H54 (cell line): ENCODE results near the gene JAGN1.
"Not testable (repeated sequence)": the region's sequence is repeated elsewhere in the genome, so short reads cannot be mapped to it uniquely, and the experiment has no call there.

Source experiments
- DNase-seq: peaks from one replicate; pipeline ENCODE4 v3.0.0; 2011; ENCODE audit warnings: low spot score, mixed read lengths; ENCODE audit not compliant: insufficient read length
- FAIRE-seq: peaks from 3 replicates; lab custom pipeline; 2011; peaks lifted over from hg19 to GRCh38; lab: Jason Lieb, UNC
- POLR2A ChIP-seq: IDR thresholded peaks from 2 replicates; pipeline ENCODE4 v1.6.1; 2011; ENCODE audit warnings: low read depth, mild to moderate bottlenecking, low read length

The JAGN1 gene

DNA sequence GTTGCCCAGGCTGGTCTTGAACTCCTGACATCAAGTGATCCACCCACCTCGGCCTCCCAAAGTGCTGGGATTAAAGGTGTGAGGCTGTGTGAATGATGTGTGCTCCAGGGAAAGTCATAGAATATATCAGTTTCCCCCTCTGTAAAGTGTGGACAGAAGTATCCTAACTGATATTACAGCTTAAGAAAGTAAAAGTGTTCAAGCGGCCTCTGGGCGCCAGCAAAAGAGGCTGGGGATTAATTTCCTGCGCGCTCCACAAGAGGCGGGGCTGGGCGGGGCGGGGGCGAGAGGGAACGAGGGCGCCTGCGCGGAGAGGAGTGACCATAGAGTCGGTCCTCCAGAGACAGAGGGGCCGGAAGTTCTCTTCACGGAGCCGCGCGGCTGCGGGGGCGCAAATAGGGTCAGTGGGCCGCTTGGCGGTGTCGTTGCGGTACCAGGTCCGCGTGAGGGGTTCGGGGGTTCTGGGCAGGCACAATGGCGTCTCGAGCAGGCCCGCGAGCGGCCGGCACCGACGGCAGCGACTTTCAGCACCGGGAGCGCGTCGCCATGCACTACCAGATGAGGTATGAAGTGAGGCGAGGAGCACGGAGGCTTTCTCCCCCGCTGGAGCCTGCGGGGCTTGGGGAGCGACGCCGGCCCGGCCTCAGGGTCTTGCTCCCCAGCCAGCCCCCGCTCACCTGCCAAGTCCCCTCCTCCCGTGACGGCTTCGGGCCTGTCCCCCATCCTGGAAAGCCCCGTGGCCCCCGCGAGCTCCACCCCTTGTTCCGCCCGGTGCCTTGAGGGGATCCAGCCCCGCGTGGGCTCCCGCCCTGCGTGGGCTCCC, at the start of gene JAGN1:
TSS of gene JAGN1 (plus strand) at position 362 of the 823 bp plus-strand sequence. CDS start at position 475, 113 bp downstream.
- FAIRE-seq (no peak), DNase-seq (peak; percentile 58)
- peak; percentile 81 for TF ChIP-seq POLR2A

DNA sequence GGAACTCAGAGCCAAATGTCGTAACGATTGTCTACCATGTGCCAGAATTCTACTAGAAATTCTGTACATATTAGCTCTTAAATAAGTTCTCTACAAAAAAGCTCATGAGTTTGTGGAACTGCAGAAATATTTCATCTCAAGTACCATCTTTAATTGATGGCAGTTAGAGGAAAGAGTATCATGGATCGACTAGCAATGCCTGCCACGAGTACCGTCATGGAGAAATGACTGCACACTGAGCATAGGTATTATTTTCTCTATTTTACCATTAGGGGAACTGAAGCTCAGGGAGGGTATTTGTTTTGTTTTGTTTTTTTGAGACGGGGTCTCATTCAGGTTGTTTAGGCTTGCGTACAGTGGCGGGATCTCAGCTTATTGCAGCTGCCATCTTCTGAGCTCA, 49.4 kb upstream of the JAGN1 start:
- TF ChIP-seq POLR2A, result no peak
- DNase-seq, result no peak
- FAIRE-seq, result no peak

DNA sequence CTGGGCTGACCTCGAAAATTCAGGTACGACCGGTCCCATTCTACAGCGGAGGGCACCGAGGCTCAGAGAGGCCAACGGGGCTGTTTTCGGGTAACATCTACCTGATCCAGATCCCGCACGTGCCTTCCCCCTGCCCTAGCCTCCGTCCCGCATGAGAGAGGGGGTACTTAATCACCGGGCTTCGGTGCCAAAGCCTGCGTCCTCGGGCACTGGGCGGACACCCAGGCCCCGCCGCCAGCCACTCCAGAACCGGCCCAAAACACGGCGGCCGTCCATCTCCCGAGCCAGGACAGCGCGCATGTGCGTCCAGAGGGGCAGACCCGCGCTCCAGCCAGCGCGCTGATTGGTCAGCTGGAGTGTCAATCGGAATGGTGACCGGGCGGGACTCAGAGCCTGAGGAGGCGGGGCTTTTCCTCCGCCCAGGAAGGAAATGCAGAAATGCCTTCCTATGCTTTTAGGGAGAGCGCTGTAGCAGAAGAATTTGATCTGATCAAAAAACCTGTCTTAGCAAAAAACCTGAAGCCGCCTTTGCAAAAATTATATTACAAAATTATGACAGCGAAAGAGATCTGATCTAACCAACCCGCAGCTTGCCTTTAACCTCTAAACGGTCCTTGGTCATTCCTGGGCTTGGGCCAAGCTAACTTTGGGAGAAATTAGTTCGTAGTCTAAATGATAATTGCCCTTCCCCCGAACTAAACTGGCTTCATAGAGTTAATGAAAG, 46.5 kb upstream of the JAGN1 start, which contains the start of gene RPUSD3:
TSS of gene RPUSD3 (minus strand) at position 294 of the 724 bp plus-strand sequence. CDS start at position 276, 18 bp downstream.
- FAIRE-seq, result peak; percentile 36
- DNase-seq, result peak; percentile 93
- TF ChIP-seq POLR2A, result peak; percentile 88

DNA sequence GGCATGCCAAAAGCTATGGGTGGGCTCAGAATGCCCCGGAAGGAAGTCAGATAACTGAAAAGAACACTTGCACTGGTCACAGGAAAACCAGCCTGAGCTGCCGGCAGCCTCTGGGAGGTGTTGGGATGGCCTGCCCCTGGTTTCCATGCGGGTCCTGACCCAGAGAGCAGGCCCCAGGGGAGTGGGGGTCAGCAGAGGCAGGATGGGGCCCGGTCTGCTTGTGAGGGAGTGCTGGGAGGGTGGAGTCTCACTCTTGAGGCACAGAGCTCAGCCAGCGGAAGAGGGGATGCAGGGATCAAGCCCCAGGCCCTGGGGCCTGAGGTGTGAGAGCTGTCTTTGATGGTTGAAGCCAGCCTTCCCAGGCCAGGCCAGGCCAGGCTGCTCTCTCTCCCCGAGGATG, 44.2 kb upstream of the JAGN1 start:
- FAIRE-seq, result no peak
- DNase-seq, result no peak
- TF ChIP-seq POLR2A, result no peak

DNA sequence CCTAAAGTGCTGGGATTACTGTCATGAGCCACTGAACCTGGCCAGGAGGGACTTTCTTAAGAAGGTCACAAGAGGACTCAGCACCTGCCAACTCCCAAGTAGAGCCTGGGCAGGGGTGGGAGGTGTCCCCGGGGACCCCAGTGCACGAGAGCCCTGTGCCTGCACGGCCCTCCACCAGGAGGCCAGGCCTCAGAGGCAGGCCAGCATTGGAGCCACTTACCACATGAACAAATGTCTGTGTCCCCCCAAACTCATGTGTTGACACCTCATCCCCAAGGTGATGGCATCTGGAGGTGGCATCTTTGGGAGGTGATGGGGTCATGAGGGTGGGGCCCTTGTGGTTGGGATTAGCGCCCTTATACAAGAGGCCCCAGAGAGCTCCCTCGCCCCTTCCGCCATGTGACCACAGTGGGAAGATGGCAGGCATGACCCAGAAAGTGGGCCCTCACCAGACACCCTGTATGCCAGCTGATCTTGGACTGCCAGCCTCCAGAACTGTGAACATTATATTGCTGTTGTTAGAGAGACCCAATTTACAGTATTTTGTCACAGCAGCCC, 43.4 kb upstream of the JAGN1 start:
- no peak for FAIRE-seq
- TF ChIP-seq POLR2A, result no peak

DNA sequence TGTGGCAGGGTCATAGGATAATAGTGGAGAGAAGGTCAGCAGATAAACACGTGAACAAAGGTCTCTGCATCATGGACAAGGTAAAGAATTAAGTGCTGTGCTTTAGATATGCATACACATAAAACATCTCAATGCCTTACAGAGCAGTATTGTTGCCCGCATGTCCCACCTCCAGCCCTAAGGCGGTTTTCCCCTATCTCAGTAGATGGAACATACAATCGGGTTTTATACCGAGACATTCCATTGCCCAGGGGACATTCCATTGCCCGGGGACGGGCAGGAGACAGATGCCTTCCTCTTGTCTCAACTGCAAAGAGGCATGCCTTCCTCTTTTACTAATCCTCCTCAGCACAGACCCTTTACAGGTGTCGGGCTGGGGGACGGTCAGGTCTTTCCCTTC, 42.5 kb upstream of the JAGN1 start:
- FAIRE-seq, DNase-seq: not testable (repeated sequence)

More for the DNA sequence above, 43.4 kb upstream of the JAGN1 start:
- no peak for DNase-seq

DNA sequence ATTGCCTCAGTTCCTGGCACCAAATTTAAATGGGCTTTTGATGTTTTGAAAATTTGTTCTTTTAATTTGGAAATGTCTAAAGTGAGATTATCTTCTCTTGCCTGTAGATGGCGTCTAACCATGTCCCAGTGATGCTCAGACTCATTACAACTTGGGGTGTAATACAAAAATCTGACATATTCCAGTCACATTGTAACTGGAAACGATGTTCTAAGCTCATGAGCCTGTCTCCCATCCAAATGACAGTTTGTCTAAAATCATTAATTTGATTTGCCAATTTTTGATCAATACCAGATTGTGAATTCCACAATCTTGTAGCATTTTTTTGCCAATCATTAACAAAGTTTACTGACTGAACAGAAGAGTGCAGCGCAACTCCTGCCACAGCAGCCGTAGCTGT, 41.5 kb upstream of the JAGN1 start:
- FAIRE-seq, DNase-seq: not testable (repeated sequence)

DNA sequence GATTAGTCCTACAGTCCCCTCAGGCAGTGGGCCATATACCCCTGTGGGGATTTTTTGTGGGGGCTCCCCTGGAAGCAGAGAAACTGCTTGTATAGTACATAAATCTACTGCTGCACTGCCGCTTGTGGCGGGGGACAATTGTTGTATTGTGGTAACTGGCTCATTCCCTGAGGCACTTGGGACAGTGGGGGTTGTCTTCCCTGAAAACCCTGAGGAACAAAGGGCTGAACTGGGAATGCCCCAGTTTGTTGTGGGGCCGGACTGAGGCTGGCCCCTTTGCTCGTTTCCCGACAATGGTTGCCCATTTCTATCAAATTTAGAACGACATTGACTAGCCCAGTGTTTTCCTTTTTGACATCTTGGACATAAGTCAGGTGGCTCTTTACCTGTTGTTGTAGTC, 39.0 kb upstream of the JAGN1 start:
- not testable (repeated sequence) for FAIRE-seq

DNA sequence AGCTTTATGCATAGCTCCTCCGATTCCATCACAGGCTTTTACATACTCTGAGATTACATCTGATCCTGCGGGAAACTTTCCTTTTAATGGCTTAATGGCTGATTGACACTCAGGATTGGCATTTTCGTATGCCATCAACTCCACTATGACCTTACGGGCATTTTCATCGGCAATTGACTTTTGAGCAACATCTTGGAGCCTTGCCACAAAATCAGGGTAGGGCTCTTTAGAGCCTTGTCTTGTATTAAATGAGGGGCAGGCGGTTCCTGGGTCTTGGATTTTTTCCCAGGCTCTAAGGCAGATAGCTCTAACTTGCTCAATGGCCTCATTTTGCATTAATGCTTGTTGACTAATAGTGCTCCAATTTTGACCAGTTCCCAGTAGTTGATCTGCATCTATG, 38.5 kb upstream of the JAGN1 start:
- not testable (repeated sequence) for FAIRE-seq, DNase-seq

More for the DNA sequence above, 39.0 kb upstream of the JAGN1 start:
- not testable (repeated sequence) for DNase-seq

DNA sequence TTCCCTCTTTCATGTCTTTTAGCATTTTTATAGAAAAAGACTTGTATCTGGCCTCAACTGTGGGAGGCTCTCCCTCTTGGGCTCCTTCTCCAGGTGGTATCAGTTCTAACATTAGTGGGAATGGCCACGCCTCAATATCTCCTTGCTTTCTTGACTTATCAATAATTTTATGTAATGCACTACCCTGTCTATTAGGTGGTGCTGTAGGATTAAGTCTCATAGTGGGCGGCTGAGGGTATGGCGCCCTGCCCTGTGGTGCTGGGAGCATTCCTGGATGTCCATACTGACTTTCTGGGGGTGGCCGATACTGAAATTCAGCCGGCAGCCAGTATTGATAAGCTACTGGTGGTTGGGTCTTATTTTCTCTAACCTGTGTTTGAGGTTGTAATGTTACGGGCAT, 37.9 kb upstream of the JAGN1 start:
- no peak for DNase-seq
- no peak for FAIRE-seq
- no peak for TF ChIP-seq POLR2A

DNA sequence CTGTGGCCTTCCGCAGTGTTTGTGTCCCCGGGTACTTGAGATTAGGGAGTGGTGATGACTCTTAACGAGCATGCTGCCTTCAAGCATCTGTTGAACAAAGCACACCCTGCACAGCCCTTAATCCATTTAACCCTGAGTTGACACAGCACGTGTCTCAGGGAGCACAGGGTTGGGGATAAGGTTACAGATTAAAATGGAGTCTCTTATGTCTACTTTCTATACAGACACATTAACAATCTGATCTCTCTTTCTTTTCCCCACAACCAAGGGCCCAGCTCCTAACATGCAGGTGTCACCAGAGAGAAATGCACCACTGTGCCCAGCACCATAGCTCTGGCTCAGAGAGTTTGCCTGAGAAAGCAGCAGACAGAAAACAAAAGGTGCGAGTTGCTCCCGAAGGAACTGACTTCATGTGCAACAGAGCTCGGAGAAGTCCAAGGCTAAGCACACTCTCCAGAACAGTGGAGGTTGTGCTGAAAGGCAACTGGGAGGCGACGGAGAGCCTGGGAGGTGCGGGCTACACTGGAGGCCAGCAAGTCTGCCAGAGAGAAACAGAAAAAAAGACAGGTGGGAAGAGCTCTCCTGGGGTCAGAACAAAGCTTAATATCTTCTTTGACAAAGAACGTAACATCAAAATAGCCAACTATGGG, 36.0 kb upstream of the JAGN1 start:
- not testable (repeated sequence) for FAIRE-seq, DNase-seq

DNA sequence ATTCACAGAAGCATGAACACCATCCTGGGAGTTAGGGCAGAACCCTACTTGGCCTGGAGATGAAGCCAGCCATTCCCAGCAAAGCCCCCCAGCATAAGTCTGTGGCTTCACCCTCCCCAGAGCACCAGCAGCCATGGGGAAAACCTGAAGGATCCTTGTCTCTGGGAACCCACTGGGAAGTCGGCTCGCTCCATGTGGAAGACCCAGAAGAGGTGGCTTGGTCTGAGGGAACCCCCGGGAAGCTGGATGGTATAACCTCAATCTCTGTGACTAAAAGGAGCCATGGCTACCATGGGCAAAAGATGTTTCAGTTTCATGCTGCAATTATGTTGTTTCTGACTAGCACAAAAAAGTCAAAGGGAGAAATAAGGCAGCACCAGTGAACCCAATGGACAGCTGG, 34.8 kb upstream of the JAGN1 start:
- DNase-seq (no peak), FAIRE-seq (no peak)
- no peak for TF ChIP-seq POLR2A

DNA sequence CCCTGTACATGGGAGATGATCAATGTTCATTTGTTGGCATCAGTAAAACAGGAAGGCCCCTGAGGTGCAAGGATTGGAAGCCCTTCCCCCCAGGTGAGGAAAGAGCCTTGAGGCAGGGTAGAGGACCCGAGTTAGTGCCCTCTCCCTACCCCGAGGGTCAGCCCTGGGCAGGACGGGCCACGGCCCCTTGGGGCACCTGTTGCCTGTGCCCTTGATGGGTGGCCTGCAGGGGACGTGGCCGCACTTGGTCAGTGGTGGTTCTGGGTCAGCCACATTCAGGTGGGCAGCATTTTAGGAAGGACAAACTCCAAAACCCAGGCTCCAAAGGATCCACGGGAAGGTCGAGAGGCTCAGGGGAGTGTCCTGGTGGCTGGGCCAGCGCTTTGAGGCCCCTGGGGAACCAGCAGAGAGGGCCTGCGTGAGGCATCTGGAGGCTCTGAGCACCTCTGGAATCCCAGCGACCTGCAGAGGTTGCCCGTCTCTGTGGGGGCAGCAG, 30.8 kb upstream of the JAGN1 start:
- FAIRE-seq, result no peak
- DNase-seq, result no peak
- no peak for TF ChIP-seq POLR2A

DNA sequence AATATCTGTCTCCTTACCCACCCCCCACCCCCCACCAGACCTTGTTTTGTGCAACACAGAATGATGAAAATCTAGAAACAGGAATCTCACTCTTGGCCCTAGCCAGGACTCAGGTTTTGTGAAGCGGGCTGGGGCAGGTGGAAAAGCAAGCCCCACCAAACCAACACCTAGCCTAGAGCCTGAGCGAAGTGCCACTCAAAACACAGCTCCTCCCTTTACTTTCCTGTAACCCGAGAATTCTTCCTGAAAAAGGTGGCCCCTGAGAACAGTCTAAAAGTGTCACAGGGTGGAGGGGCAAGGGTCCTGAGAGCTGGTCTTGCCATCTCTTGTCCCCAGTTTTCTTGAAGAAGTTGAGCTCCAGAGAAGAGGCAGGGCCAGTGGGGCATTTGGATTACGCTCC, 29.2 kb upstream of the JAGN1 start:
- FAIRE-seq (no peak), DNase-seq (no peak)
- TF ChIP-seq POLR2A, result no peak
